GM19035 (cell line): ENCODE data around the gene RHBDD1.
"Not testable (repeated sequence)": the region's sequence is repeated elsewhere in the genome, so short reads cannot be mapped to it uniquely, and the experiment has no call there.

Source experiments
- ATAC-seq: cut with Tn5 transposase; IDR thresholded peaks from one replicate; pipeline ENCODE4 v1.9.1; 2021; ENCODE audit not compliant: unreplicated experiment

The RHBDD1 gene

DNA sequence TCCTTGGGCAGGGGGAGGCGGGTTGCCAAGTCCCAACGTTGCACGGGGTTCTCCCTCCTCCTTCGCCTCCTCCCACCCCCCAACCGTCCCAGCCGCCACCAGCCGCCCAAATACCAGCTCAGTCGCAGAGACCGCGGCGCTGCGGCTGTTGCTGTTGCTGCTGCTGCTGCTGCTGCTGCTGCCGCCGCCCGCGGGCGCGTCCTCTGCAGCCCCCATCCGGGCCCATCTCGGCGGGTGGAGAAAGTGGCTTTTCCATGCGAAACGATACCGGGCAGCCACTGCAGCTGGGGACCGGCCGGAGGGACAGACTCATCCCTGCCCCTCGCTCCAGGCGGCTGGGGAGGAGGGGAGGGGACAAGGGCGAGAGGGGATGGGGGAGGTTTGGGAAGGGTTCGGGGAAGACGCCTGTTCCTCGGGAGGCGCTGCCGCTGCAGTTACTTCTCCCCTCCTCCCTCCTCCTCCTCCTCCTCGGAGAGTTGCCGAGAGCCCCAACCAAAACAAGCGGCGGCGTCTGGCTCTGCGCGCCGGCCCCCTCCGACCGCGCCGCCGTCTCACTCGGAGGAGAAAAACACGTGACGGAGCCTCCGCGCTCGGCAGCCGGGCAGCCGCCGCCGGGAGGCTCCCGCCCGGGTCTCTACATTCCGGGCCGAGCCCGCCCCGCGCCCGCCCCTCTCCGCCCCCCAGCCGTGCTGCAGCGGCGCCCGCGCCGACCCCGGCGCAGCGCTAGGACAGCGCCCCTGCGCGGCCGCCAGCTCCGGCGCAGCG lies 36.5 kb upstream of the RHBDD1 start, which contains the start of gene IRS1:
IRS1 (minus strand) TSS at position 610 of the 765 bp plus-strand sequence. CDS start 1,082 bp downstream, outside the sequence.
- ATAC-seq = peak; percentile 37

DNA sequence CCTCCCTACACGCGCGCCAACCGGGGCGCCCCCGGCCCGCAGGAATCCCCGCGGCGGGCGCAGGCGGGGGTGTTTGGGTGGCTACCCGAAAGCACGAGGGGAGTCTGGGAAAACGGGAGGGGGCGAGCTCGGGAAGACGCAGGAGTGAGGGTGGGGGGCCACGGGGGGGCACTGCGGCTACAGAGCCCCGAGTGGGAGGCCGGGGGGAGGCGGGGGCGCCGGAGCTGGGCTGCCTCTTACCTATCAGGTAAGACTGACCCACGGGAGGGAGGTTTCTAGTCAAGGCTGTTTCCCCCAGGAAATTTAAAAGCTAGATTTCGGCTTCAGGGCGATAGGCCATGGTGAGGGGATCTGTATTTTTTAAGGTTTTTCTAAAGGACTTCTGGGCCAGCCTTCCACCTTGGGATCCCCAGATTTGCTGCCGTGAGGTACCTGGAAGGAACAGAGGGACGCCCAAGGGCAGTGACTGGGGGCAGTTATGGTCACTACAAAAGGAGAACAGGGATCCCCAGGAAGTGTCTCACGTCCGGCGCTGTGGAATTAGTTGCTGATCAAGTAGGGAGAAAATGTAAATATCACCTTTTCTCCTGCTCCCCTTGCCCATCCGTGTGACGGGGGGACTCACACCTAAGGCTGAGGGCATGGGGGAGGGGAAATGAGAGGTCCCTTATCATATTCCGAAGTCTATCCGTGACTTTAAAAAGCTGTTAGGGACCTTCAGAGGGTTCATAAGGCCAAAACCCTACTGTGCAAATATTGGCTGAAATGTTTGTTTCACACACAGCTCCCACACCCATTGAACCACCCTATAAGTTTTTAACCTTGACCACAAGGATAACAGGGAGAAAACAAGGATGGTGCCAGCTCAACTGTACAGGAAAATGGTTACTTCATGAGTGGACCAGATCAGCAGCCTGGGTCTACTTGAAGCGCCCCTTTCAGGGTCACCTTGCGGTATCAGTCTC lies 35.6 kb upstream of the RHBDD1 start:
- ATAC-seq = no peak

DNA sequence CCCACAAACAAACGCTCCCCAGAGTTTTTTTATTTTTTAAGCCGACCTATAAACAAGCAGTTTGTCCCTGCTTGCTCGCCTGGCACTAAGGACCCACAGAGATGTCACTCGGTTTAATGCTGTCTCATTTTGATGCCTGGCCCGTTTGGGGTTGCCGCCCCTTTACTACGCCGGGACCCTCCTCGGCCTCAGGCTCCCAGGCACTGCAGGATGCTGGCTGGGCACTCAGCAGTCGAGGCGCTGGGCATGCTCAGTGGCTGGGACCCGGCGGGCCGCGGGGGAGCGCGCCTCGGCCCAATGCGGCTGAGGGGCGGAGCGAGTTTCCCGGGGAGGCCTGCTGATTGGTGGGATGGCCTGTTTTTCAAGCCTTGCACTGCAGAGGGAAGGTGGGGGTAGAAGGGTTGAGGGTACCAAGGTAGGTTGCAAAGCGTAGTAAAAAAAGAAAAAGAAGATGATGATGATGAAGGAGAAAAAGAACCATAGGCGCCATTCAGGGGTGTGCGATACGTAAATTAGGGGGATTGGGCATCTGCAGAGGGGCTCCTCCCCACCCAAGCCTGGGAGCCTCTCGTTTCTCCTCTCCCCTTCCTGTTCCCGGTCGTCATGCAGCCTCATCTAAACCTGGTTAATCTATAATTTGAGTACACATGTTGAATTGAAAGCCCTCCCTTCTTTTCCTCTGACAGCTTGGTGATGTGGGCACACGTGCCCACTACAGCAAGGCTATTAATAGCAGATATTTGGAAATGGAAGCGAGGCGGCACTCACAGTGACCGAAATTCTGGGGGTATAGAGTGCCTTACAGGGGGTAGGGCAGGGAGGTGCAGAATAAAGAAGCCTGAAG lies 34.7 kb upstream of the RHBDD1 start:
- peak; percentile 80 for ATAC-seq

DNA sequence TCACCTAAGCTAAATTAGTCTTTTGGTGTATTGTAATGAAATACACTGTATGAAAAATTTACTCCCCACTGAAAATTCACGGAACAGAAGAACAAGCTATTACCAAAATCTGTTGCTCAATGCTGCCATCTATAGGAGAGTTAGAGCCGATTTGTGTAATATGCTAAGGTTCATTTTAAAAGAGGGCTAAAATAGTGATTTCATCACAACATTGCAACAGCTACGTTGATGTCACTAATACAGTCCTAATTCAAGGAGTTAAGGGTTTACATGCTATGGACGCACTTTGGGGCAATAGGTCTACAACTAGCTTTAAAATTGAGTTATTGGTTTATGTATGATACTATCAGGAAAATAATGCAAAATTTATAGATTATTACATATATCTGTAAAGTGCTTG lies 33.3 kb upstream of the RHBDD1 start:
- ATAC-seq = no peak

DNA sequence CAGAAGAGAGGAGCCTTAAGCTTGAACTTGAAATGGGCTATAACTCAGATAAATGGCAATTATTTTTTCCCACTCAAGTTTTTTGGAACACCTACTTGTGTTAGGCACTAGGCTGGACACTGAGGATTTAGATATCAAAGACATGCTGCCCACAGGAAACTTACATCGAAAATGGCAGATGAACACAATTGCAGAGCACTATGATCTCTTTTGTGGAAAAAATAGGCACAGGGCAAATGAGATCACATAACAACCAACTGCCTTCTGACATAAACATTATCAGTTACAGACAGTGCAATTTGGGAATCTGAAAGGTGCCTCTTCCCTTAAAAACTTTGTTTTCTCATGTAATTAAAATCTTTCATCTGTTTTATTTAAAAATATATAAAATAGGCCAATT lies 32.4 kb upstream of the RHBDD1 start:
- no peak for ATAC-seq

DNA sequence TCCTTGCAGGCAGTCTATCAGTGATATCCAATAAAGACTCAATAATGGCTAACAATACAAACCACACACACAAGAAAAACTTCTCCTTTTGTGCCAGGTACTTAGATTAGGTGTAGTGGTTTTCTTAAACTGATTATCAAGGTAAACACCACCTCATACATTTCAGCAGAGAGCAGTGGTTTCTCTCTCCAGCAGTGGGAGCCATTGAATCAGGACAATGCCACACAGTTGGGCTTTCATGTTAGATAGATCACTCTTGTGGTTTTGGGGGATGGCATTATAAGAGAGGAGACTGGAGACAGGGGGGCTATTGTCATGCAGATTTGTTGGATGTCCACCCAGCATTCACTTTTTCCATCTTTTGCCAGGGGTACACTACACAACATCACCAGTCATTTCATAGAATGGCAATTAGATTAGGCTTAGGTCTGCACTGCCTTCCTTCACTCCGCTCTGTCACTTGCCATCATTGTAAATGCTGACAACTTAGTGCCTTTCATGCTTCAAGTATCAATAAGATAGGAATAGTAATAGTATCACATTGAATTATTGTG lies 22.6 kb upstream of the RHBDD1 start:
- ATAC-seq = no peak

DNA sequence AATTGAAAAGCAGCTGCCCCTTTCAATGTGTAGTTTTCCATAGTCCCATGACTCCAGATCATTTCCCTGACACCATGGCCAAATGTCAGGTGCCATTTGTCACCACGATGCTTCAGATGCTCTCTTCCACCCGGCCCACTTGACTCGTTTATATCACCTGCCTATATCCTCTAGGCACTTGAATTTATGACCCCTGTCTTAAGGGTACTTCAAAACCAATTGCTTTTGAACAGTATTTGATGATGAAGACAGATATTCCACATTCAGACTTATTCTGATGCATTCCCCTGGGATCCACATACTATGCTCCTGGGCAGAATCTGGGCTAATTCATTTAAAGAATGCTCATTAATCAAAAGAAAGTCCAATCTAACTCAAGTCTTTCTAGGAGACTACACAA lies 16.9 kb upstream of the RHBDD1 start:
- ATAC-seq = no peak

DNA sequence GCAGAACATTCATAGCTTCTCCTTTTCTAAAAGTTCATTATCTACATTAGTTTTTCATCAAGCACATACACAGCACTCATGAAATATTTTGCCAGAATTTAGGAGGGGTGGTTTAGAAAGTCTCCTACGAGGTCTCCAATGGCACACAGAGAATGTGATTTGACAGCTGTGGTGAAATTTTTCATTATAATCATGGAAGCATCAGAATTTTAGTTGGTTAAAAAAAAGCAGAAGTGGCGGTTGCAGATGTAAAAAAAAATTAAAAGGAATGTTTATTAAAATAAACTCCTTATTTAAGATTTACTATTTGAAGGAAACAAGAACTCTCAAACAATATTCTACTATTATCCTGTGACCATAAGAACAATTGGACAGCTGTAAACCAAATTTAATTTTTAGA lies 10.8 kb upstream of the RHBDD1 start:
- no peak for ATAC-seq

DNA sequence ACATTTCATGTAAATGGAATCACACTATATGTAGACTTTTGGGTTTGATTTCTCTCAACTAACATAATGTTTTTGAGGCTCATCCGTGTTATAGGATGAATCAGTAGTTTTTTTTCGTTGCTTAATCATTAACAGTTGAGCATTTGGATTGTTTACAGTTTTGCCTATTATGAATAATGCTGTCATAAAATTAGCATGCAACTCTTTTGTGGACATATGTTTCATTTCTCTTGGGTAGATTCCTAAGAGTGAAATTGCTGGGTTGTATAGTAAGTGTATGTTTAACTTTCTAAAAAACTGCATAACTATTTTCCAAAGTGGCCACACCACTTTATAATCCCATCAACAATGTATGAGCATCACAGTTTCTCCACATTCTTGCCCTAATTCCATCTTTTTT lies 7.7 kb upstream of the RHBDD1 start:
- no peak for ATAC-seq

DNA sequence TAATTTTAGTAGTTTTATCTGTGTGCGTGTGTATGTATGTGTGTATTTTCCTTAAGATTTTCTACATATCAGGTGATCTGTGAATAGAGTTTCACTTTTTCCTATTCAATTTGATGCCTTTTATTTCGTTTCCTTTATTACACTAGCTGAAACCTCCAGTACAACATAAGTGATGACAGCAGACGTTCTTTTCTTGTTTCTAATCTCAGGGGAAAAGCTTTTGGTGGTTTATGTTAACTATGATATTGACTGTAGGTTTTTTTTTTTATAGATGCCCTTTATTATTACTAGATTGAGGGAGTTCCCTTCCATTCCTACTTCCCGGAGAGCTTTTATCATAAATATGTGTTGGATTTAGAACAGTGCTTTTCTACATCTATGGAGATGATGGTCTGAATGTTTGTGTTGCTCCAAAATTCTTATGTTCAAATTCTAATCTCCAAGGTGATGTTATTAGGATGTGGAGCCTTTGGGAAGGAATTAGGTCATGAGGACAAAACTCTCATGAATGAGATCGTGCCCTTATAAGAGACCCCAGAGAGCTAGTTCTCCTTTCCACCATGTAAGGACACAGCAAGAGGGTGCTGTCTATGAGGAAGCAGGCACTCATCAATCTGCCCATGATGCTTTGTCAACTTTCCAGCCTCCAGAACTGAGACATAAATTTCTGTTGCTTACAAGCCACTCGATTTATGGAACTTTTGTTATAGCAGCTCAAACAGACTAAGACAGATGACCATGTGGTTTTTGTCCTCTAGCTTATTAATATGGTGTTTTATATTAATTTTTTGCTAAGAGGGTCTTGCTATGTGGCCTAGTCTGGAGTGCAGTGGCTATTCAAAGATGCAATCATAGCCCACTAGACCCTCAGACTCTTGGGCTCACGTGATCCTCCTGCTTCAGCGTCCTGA lies 5.9 kb upstream of the RHBDD1 start:
- ATAC-seq = no peak

DNA sequence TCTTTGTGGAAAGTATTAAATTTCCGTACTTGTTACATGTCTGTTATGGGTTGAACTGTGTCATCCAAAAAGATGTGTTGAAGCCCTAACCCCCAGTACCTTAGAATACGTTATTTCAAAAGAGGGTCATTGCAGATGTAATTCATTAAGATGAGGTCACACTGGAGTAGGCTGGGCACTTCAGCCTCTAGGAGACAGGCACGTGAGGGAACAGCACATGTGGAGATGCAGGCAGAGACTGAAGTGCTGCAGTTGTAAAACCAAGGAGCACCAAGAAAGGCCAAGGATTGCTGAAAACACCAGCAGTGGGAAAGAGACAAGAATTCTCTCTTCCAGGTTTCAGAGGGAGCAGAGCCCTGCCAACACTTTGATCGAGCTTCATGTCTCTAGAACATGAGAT lies 4.6 kb upstream of the RHBDD1 start:
- ATAC-seq = no peak

DNA sequence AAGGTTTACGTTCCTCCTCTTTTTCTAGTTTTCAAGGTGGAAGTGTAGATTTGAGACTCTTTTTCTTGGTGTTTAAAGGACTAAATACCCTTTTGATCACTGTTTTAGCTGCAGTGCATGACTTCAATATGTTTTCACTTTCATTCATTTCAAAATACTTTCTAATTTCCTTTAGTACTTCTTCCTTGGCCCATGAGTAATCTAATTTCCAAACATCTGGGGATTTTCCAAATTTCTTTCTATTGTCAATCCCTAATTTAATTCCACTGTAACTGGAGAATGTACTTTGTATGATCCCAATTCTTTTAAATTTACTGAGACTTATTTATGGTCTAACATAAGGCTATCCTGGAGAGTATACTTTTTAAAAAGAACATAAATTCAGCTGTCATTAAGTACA lies 3.8 kb upstream of the RHBDD1 start:
- no peak for ATAC-seq

DNA sequence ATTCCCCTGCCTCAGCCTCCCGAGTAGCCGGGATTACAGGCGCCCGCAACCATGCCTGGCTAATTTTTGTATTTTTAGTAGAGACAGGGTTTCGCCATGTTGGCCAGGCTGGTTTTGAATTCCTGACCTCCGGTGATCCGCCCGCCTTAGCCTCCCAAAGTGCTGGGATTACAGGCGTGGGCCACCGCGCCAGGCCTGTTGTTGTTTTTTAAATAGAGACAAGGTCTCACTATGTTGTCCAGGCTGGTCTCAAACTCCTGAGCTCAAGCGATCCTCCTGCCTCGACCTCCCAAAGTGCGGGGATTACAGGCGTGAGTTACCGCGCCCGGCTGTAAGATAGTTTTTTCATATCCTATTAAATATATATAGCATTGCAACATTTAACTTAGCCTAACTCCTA lies 974 bp upstream of the RHBDD1 start:
- not testable (repeated sequence) for ATAC-seq

DNA sequence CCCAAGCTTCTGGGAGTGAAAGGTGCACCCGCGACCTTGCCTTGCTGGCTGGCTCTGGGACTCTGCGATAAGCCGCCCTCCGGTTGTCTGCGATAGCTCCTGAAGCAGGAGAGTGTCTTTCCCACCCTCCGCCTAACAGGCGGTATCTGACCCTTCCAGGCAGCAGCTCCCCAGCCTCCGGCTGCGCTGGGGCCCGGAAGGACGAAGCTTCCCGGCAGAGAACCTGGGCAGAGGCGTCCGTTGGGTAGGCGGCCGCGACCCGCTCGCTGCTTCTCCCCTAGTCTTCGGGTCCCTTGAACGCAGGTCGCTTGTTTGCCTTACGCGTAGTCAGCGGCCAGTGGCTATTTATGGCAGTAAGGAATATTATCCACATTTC lies 446 bp upstream of the RHBDD1 start:
- ATAC-seq = peak; percentile 31

DNA sequence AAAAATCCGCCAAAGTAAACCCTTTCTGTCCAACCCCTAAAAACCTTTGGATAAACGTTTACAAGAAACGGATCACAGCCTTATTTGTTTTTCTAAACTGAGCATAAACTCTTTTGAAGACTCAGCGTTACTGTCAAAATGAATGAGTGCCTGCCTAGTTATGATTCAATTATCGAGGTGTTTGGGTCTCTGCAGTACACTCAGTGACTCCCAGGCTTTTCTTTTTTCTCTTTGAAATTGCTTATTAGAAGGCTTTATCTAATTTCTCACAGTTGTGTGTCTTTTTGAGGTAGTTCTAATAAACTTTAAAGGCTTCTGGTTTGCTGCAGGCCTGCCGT lies 663 bp downstream of the RHBDD1 start:
- ATAC-seq = peak; percentile 3

DNA sequence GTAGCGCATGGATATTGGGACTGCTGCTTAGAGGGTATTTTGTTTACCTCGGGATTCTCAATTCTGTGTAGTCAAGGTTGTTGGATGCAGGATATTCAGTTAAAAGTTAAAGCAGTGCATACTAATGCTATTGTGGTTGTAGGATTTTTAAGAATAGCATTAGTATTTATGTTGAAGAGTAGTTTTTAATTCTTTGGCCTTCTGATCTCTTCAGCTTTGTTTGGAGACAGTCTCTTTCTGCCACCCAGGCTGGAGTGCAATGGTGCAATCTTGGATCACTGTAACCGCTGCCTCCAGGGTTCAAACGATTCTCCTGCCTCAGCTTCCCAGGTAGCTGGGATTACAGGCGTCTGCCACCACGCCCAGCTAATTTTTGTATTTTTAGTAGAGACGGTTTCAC lies 1.5 kb downstream of the RHBDD1 start:
- ATAC-seq = no peak

DNA sequence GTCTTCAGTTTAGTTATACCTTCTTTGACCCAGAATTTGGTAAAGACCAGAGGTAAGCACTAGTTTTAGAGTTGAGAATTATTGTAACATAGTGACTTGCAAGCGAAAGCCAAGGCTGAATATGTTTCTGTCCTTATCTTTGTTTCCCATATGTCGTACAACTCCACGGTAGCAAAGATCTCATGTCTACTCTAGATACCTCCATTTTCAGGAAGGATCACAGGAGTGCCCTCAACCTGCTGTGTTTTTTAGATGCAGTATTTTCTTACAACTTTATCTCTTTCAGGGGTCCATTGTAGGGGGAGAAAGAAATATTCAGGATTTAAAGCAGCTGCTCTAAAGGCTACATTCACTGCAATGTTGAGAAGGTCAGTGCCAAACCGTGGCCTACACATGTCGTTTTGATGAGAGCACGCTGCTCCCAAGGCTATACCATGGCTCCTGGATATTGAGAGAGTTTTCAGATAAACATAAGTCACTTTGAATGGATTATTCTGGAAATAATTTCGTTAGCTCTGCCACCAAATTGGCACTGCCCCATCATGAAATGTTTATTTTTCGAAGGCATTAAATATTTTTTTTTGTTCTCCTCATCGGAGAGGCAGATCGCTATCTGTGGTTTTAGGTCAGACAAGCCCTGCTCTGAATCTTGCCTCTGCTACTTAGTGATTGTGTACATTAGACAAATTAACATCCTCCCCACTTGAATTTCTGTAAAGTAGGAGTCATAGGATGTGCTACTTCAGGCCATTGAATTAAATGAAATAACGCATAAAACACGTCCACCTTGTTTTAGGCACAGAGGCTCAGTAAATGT lies 2.1 kb downstream of the RHBDD1 start:
- ATAC-seq = no peak

DNA sequence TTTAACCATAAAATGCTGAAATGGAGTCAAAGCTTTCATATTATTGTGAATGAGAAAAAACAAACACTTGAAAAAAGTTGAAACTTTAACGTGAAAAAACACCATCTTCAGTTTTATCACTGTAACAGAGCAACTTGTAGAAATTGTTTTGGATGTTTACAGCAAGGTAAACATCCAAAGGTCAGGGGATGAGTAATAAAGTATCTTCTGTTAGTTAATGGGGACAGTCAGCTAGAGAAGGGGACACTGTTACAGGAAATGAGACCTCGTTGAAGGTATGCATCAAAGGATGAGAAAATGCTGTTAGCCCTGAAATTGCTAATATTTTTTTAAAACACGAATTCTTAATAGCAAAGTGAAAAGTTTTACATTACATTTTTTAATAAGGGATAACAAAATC lies 2.9 kb downstream of the RHBDD1 start:
- ATAC-seq = no peak

DNA sequence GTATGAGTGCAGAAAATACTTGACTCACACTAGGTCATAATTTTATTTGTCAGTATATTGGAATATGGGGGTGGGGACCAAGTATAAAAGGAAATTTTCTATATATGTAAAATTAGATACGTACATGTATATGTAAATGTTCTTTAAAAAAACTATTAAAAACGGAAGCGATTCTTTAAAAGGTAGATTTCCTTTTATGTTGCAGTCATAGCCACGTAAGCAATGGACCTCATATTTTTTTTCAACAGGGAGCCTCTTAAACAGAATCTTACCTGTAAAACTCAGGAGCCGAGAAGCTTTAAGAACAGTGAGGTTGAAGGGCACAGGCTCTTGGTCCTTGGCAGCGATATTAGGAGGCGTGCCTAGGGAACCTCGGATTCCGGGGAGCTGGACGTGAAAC lies 3.3 kb downstream of the RHBDD1 start:
- ATAC-seq = no peak
